Activated CD8-positive, alpha-beta memory T cell treated with anti-CD3 and anti-CD28 coated beads for 24 hours (primary cell): ENCODE measurements around the gene PEA15.

Experiments used
- DNase-seq: peaks from one replicate; pipeline ENCODE4 v3.0.0-alpha.2; 2020

PEA15 gene

GRCh38 chr1:160209321-160210046 is 4.3 kb downstream of the PEA15 start:
- DNase-seq = no peak

DNA sequence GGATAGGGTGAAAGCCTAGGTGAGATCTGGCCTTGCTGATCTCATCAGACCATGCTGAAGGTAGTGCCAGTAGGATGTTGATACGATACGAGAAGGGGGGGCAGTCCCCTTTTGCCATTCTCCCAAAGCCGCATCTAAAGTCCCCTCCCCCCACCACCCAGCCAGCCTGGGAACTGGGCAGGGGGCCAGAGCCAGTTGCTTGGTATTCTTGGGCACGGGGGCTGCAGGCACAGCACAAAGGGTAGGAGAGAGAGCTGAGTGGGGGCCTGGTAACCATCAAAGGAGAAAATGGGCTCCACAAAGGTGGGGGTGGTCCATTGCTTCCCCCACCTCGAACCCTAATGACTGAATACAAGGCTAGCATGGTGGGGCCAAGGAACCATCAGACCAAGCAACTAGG is 5.4 kb downstream of the PEA15 start:
- DNase-seq = no peak

DNA sequence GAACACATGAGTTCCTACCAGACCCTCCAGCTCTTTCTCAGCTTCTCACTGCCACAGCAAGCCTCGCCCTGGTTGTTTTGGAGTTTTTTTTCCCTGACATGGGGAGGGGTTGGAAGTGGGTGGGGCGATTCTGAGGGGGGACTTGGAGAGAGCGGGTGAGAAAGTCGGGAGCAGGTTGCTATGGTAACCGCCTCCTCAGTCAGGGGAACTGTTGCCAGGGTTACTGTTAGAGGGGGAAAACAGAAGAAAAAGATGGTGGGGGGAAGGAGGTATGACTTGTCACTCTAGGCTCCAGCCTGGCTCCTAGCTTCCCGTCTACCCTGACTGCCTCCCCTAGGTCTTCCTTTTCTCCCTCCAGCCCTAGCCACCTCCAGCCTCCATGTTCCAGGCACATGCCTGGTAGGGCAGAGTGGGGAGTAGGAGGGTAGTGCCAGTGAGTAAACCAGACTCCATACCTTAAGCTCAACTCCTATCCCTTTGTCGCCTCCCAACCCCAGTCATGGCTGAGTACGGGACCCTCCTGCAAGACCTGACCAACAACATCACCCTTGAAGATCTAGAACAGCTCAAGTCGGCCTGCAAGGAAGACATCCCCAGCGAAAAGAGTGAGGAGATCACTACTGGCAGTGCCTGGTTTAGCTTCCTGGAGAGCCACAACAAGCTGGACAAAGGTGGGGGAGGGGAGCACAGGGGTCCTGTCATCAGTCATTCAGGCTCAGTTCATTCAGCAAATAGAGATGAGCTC is 6.0 kb downstream of the PEA15 start:
- no peak for DNase-seq

GRCh38 chr1:160214481-160215140 is 9.4 kb downstream of the PEA15 start:
- DNase-seq = no peak

DNA sequence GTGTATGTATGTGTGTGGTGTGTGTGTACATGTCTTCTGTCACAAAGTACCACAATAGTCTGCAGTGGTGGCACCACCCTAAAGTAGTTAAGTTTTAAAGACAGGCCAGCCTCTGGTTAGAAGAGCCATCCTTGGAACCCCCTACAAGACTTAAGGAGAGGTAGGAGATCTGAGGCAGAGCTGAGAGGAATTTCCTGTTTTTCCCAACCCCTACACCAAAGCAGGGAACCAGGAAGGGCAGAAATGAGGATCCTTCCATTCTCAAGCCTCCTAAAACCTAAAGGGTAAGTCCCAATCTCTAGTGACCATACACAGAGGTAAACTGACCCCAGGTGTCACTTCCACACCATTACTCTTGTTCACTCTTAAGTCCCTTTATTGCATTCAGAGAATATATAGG is 11.1 kb downstream of the PEA15 start:
- no peak for DNase-seq

- no peak for DNase-seq
These were observed 12.4 kb downstream of the PEA15 start for GRCh38 chr1:160217481-160218051.

GRCh38 chr1:160219062-160219929 is 14.1 kb downstream of the PEA15 start:
- DNase-seq = no peak

- DNase-seq = no peak
These were observed 15.1 kb downstream of the PEA15 start for GRCh38 chr1:160220301-160220700.

GRCh38 chr1:160221089-160221488 is 15.9 kb downstream of the PEA15 start:
- DNase-seq = no peak

DNA sequence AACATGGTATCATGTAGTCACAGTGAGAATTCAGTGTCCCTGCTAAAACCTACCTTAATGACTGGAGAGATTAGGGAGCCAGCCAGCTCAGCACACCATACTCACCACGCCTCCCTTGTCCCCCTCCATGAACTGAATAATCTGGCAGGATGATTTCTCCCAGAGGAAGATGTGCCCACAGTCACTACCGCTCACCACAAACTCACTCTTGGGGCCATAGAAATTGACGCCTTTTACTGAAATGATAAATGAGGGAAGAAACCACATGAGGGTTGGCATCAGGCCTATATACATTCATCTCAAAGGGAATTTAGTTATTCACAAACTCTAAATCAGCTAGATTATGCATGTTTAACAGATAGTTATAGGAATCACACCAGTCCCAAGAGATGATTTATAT is 17.4 kb downstream of the PEA15 start:
- no peak for DNase-seq

DNA sequence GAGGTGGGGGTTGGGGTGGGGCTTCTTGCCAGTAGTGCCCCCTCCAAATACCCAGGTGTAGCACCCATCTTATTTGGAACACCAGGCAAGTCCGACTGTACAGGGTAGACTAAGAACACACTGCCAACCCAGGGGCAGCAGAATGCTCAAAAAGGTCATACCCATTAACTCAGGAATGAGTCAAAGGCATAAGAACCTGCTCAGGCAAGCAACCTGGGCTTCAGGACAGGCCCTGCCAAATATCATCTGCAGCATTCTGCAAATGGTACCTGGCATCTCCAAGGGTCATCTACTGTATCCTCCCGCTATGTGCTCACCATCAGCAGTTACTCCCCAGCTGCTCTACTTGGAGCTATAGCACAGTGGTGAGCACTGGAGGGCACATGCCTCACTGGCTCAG is 19.4 kb downstream of the PEA15 start:
- DNase-seq = no peak

DNA sequence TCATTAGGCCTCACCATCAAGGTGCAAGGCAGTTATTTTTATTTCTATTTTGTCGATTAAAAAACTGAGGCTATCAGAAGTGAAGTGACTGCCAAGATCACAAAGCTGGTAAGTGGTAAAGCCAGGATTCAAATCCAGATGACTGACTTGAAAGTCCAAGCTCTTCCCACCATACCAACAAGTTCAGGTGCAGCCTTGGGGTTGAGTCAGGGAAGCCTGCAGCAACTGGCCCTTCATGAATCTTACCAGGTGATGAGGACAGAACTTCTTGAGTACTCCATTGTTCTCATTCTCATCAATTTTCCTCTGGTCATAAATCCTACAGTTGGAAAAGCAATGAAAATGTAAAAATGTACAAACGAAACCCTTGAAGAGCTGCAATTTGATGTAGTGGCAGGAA is 20.2 kb downstream of the PEA15 start:
- DNase-seq = no peak

GRCh38 chr1:160226623-160227022 is 21.4 kb downstream of the PEA15 start:
- no peak for DNase-seq

DNA sequence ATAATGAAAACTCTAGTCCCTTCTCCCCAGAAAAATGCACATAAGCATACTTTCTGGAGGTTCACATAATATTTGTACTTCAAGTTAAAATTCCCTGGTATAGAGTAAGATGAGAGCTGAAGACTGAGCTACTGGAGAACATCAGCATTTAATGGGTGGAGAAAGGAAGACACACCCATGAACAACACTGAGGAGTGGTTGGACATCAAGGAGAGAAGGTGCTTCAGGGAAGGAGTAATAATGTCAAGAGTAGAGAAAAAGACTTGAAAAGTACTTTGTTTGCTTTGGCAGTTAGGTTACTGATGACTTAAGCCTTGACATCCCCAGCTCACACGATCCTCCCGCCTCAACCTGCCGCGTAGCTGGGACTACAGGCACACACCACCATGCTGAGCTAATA is 21.9 kb downstream of the PEA15 start:
- no peak for DNase-seq

DNA sequence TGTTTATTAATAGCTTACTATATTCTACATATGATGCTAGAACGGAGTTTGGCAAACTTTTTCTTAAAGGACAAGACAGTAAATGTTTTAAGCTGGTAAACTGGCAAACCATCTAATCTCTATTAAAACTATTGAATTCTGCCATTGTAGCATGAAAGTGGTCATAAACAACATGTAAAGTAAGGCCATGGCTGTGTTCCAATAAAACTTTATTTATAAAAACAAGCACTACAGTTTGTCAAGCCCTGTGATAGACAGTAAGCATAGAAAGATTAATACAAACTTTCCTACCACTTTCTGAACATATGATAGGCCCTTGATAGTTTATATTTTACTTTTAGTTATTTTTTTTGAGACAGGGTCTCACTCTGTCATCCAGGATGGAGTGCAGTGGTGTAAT is 22.4 kb downstream of the PEA15 start:
- no peak for DNase-seq

DNA sequence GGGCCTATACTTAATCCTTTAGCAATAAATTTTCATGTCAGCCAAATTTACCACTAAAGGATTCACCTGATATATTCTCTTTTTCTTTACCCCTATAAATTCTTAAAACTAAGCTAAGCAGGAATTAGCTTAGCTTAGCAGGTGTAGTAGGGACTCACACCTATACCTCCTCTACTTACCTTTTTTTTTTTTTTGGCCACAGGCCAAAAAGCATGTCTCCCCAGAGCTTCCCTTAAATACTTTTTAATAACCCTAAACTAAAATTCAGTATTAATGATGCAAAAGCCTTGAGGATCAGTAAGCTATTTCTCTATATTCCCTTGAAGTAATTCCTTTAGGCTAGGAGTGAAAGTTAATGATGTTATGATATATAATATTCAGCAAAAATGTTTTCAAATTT is 23.2 kb downstream of the PEA15 start:
- no peak for DNase-seq

DNA sequence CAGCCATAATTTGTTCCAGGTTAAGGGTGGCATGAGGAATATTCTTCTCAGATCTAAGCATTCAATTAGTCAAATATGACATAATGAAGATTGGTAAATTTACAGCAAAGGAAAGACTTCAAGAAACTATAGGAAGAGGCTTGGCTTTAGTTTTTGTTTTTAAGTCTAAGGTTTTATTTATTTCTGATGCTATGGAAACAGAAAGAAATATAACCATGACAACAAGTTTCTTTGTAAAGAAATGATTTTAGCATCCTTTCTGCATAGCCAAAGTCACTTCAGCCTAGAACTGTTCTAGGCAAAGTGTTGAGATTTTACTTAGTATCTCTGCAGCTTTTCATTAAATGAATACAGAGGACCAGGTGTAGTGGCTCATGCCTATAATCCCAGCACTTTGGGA is 27.7 kb downstream of the PEA15 start:
- DNase-seq = no peak

- no peak for DNase-seq
These were observed 31.6 kb downstream of the PEA15 start for GRCh38 chr1:160236806-160237205.

DNA sequence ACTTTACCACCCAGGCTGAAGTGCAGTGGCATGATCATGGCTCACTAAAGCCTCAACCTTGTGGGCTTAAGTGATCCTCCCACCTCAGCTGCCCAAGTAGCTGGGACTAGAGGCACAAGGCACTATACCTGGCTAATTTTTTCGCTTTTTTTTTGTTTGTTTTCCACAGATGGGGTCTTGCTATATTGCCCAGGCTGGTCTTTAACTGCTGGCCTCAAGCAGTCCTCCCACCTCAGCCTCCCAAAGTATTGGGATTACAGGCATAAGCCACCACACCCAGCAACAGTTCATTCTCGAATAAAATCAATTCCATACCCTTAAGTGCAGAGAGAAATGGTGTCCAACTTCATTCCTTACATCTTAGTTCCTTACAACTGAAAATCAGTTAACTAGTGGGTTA is 32.4 kb downstream of the PEA15 start:
- no peak for DNase-seq

GRCh38 chr1:160238408-160238807 is 33.2 kb downstream of the PEA15 start:
- no peak for DNase-seq

GRCh38 chr1:160239582-160240299 is 34.6 kb downstream of the PEA15 start:
- no peak for DNase-seq

- DNase-seq = no peak
These were observed 38.6 kb downstream of the PEA15 start for GRCh38 chr1:160243767-160244166.
